SJSA1 (cell line): ENCODE results near the gene PSMD4. TPM values are rescaled to one million over a fixed set of nuclear protein-coding genes. Genes with fewer than 3 reads are reported as not detected.
A peak's percentile ranks its signal among the peaks of the same experiment; 100 is the strongest.
"Not testable (repeated sequence)": the region's sequence is repeated elsewhere in the genome, so short reads cannot be mapped to it uniquely, and the experiment has no call there.

ENCODE experiments used
- DNase-seq, 2 experiments: peaks; one replicate each; pipeline ENCODE4 v3.0.0-alpha.2; 2015 to 2020; ENCODE audit warnings: low spot score in 2 of 2, low read depth in 1 of 2
- H3K27ac ChIP-seq: fragments of 250-450 bp; sonication (Bioruptor Pico); 2 replicates; pipeline ENCODE4 v1.5.1; 2020; ENCODE audit warnings: mild to moderate bottlenecking, moderate library complexity
- H3K27me3 ChIP-seq: fragments of 250-450 bp; sonication (Bioruptor Pico); replicated peaks from 2 replicates; pipeline ENCODE4 v1.5.1; 2020; ENCODE audit warnings: mild to moderate bottlenecking, moderate library complexity
- H3K36me3 ChIP-seq: fragments of 250-450 bp; sonication (Bioruptor Pico); 2 replicates; pipeline ENCODE4 v1.5.1; 2020; ENCODE audit warnings: mild to moderate bottlenecking
- H3K4me1 ChIP-seq: fragments of 250-450 bp; sonication (Bioruptor Pico); replicated peaks from 2 replicates; pipeline ENCODE4 v1.6.1; 2021; ENCODE audit warnings: mild to moderate bottlenecking
- H3K4me3 ChIP-seq: fragments of 250-450 bp; sonication (Bioruptor Pico); 2 replicates; pipeline ENCODE4 v1.5.1; 2020; ENCODE audit warnings: mild to moderate bottlenecking
- H3K9me3 ChIP-seq: fragments of 250-450 bp; sonication (Bioruptor Pico); replicated peaks from 2 replicates; pipeline ENCODE4 v1.5.1; 2020; ENCODE audit warnings: mild to moderate bottlenecking
- total RNA-seq: library from RNA; depleted of rRNA; stranded (reverse); fragments of >200 nt; shearing (Covaris generic); gene quantifications from 2 replicates; pipeline ENCODE4 v1.2.3, GENCODE V29; 2014; rRNA removed

PSMD4 gene
- 293 and 297 TPM in 2 replicates for total RNA-seq

DNA sequence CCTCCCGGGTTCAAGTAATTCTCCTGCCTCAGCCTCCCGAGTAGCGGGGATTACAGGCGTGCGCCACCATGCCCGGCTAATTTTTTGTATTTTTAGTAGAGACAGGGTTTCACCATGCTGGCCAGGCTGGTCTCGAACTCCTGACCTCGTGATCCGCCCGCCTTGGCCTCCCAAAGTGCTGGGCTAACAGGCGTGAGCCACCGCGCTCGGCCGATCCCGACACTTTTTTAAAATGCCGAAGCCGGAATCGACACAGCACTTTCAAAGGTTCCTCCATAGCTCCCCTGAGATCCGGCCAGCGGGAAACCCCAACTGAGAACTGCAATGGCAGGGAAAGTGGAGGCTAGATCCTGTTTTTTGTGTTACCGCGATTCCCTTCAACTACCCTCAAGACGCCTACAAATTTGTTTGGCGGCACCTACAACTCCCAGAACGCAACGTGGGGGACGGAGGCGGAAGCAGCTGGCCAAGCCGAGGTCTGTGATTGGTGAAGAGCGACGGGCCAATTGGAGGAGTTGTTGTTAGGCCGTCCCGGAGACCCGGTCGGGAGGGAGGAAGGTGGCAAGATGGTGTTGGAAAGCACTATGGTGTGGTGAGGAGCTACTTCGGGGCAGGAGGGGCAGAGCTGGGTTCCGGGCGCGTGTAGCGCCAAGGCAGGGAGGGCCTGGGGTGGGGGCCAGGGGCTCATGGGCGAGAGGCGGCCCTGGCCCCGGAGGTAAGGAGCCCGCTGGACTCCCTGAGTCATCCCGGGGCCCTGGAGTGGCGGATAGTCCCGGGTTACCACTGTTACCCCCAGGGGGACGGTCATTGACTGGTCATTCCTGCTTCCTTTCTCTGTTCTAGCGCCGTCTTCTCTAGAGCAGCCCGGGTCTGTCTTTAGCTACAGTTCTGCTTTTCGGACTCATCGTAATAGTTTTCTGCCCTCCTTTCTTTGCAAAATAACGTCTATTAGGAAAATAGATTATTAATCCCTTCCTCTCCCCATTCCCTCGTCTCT is at the start of gene PSMD4:
PSMD4 (plus strand) TSS at position 518 of the 997 bp plus-strand sequence; CDS start at position 567, 49 bp downstream.
- no peaks in the 10 kb centered on the region for H3K27me3 ChIP-seq
- peak; percentile 95 to 96 for DNase-seq
- peak within 1 kb of the TSS; percentile 84 for H3K27ac ChIP-seq
- H3K4me3 ChIP-seq: peak within 1 kb of the TSS; percentile 67
- peaks cover 11% of the 10 kb centered on the region for H3K4me1 ChIP-seq
- H3K9me3 ChIP-seq: no peaks in the 10 kb centered on the region
- peaks cover 26% of the 10 kb centered on the region for H3K36me3 ChIP-seq

DNA sequence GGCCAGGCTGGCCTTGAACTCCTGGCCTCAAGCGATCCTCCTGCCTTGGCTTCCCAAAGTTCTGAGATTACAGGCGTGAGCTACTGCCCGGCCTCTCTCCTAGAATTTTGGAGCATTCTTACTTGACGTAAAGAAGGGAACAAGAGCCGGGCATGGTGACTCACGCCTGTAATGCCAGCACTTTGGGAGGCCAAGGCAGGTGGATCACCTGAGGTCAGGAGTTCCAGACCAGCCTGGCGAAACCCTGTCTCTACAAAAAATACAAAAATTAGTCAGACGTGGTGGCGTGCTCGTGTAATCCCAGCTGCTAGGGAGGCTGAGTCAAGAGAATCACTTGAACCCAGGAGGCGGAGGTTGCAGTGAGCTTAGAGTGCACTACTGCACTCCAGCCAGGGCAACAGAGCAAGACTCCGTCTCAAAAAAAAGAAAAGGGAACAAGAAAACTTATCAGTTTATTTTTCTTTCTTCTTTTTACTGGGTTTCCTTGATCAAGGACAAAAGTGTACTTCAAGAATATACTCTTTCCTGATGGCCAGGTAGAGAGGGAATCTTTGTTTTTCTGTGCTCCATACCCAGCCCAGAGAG is 49.1 kb upstream of the PSMD4 start:
- not testable (repeated sequence) for H3K4me1 ChIP-seq

DNA sequence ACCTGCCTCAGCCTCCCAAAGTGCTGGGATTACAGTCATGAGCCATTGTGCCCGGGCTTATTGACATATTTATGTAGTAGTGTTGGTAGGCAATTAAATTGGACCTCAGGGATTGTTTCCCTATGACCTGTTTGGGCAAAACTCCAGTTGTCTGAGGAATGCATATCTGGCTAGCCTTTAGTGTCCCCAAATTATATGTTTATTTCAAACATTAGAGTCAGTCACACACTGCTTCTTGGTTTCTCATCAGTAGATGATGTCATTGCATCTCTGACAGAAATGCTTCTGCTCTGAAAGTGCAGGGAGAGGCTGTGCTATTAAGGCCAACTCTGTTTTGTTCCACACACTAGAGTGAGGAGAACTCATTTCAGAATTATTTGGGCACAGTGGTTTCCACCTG is 43.7 kb upstream of the PSMD4 start:
- Histone ChIP-seq H3K27me3 (no peaks in the 10 kb centered on the region), H3K4me1 (no peaks in the 10 kb centered on the region), H3K4me3 (no peak overlapping the region), H3K27ac (no peak overlapping the region), H3K9me3 (no peaks in the 10 kb centered on the region), H3K36me3 (peaks cover 86% of the 10 kb centered on the region)
- DNase-seq: no peak

More for the DNA sequence above, 49.1 kb upstream of the PSMD4 start:
- DNase-seq, H3K4me3 ChIP-seq, H3K9me3 ChIP-seq, H3K27ac ChIP-seq, H3K27me3 ChIP-seq: not testable (repeated sequence)
- H3K36me3 ChIP-seq: peaks cover 90% of the 10 kb centered on the region

DNA sequence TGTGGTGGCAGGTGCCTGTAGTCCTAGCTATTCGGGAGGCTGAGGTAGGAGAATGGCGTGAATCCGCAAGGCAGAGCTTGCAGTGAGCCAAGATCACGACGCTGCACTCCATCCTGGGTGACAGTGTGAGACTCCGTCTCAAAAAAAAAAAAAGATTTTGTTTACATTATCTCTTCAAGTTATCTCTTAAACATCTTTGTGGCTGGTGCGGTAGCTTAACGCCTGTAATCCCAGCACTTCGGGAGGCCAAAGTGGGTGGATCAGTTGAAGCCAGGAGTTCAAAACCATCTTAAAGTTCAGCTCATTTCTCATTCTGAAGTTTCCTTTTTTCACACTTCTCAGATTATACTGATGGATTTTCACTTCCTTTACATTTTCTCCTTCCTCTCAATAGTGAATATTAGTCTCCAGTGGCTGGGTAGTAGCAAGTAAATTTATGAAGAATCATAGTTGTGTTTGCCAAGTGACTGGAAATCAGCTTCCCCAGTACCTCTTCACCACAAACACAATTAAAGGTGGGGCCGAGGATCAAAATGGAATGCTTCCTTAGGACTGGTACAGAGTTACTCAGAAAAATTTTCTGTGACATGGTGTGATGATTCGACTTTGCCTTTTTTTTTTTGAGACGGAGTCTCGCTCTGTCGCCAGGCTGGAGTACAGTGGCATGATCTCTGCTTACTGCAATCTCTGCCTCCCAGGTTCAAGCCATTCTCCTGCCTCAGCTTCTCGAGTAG is 42.4 kb upstream of the PSMD4 start:
- no peak overlapping the region for H3K27ac ChIP-seq
- no peaks in the 10 kb centered on the region for H3K27me3 ChIP-seq
- no peak overlapping the region for H3K4me3 ChIP-seq
- no peak for DNase-seq
- H3K36me3 ChIP-seq: peaks cover 81% of the 10 kb centered on the region
- H3K4me1 ChIP-seq: no peaks in the 10 kb centered on the region
- H3K9me3 ChIP-seq: no peaks in the 10 kb centered on the region

DNA sequence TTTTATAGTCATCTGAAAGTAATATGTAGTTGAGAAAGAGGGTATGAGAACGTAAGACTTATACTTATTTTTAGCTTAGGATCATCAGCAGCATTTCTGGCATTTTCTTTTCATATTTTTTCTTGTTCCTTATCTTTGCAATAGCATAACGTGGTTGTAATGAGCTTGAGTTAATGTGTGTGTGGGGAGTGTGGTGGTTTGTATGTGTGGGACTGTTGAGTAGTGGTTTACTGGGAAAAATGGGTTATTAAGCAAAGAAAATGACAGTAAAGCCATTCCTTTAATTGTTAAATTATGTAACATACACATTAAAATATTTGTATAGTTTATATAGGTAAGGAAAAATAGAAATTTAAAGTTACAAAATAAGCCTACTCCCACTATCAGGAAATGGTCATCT is 41.0 kb upstream of the PSMD4 start:
- Histone ChIP-seq H3K4me3 (no peak overlapping the region), H3K9me3 (no peaks in the 10 kb centered on the region), H3K36me3 (peaks cover 83% of the 10 kb centered on the region), H3K4me1 (no peaks in the 10 kb centered on the region), H3K27ac (no peak overlapping the region), H3K27me3 (no peaks in the 10 kb centered on the region)
- no peak for DNase-seq

DNA sequence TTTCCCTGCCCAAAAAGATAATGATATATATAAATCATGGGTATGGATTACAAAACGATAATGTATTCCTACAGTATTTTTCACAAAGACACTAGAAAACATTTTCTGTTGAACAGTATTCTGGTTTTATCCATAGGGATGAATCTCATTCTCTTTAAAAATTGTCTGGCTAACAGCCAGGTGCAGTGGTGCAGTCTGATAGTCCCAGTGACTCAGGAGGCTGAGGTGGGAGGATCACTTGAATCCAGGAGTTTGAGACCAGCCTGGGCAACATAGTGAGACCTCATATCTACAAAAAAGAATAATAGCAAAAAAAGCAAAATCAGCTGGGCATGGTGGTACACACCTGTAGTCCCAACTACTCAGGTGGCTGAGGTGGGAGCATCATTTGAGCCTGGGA is 32.9 kb upstream of the PSMD4 start:
- H3K27me3 ChIP-seq: no peaks in the 10 kb centered on the region
- H3K36me3 ChIP-seq: peaks cover 81% of the 10 kb centered on the region
- DNase-seq: no peak
- no peak overlapping the region for H3K4me3 ChIP-seq
- H3K27ac ChIP-seq: no peak overlapping the region
- no peaks in the 10 kb centered on the region for H3K4me1 ChIP-seq
- H3K9me3 ChIP-seq: no peaks in the 10 kb centered on the region

DNA sequence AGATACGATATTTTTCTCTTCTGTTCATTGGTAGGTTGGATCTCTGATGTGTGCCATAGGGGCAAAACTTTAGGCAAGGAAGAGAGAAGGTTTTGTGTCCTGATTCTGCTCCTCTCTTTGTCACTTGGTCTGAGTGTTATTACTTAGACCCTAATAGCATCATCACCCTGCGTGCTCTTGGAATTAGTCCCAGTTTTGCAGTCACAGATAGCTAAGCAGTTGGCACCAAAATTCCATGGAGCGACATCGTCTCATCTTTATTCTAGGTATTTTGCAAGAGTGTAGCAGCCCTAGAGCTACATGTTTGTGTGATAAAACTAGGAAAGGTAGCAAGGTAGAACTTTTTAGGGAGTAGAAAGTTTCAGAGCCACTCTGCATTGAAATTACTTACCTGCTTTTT is 32.4 kb upstream of the PSMD4 start:
- H3K36me3 ChIP-seq: peaks cover 84% of the 10 kb centered on the region

DNA sequence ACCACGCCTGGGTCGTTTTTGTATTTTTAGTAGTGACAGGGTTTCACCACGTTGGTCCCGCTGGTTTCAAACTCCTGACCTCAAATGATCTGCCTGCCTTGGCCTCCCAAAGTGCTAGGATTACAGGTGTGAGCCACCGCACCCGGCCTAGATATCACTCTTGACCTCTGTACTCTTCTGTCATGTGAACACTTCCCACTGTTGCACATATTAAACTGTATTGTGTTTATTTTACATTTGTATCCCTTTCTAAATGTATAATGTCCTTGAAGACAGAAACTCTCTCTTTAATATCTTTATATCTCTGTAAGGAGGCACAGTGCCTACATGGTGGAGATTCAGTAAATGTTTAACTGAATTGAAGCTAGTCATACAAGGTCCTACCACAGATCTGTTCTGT is 19.3 kb upstream of the PSMD4 start:
- Histone ChIP-seq H3K27me3 (no peaks in the 10 kb centered on the region), H3K27ac (no peak overlapping the region), H3K4me1 (peaks cover 3% of the 10 kb centered on the region), H3K36me3 (peaks cover 100% of the 10 kb centered on the region), H3K9me3 (no peaks in the 10 kb centered on the region), H3K4me3 (no peak overlapping the region)
- no peak for DNase-seq

More for the DNA sequence above, 32.4 kb upstream of the PSMD4 start:
- Histone ChIP-seq H3K9me3 (no peaks in the 10 kb centered on the region), H3K4me3 (no peak overlapping the region), H3K27ac (no peak overlapping the region), H3K27me3 (no peaks in the 10 kb centered on the region), H3K4me1 (no peaks in the 10 kb centered on the region)
- no peak for DNase-seq

DNA sequence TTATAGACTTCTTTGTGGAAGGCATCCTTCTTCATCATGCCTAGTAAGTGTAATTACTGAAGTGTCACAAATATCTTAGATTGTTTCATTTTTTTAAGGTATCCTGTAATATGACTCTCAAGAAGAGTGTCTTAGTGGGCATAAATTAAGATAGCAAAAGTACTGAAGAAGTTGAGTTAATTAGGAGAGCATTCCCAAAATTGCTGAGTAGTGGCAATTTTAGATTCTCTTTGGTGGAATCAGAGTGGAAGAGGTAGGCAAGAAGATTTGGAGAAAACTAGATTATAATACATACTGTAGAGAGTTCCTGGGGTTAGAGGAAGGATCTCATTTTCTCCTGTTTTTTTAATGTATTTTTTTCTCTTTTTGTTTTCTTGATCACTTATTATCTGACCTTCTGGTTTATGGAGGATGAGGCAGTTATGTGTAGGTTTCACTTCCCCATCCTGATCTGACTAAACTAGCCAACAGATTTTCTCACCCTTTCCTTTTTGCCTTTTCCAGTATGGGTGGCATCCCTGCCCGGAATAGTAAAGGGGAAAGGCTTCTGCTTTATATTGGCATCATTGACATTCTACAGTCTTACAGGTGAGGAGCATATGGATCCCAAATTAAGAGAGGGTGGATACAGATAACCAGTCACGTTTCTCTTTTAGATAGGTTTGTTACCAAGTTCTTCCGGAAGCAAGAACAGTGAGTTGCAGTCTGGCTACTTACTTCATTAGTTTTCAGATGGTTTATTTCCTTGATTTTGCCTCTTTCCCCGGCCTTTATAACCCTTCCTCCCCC is 16.7 kb upstream of the PSMD4 start:
- Histone ChIP-seq H3K36me3 (peaks cover 100% of the 10 kb centered on the region), H3K4me3 (no peak overlapping the region), H3K9me3 (no peaks in the 10 kb centered on the region), H3K27ac (no peak overlapping the region), H3K4me1 (peaks cover 3% of the 10 kb centered on the region), H3K27me3 (no peaks in the 10 kb centered on the region)
- no peak for DNase-seq

DNA sequence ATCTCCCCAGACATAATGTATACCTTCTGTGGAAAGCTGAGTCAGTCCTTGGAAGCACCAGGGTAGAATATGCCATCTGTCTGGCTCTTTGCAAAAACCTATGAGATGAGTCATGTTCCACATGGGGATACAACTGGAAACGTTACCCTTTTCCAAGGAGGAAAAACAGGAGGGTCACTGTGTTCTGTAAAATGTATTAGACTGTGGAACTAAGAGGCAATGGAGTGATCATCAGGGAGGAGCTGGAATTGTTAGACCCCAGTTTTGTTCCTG is 16.1 kb upstream of the PSMD4 start:
- Histone ChIP-seq H3K27me3 (no peaks in the 10 kb centered on the region), H3K36me3 (peaks cover 100% of the 10 kb centered on the region), H3K4me1 (peaks cover 3% of the 10 kb centered on the region), H3K9me3 (no peaks in the 10 kb centered on the region), H3K27ac (no peak overlapping the region), H3K4me3 (no peak overlapping the region)
- DNase-seq: peak in 1 of 2 experiments; percentile 23

DNA sequence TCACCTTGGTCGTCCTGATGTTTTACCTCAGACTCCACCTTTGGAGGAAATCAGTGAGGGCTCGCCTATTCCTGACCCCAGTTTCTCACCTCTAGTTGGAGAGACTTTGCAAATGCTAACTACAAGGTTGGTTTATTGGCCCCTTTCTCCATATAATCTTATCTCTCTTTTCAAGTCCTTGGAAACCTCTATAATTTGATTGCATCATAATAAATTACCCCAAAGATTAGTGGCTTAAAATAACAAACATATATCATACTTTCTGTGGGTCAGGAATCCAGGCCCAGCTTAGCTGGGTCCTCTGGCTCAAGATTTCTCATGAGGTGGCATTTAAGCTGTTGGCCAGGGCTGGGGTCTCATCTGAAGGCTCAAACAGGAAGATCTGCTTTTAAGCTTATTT is 12.1 kb upstream of the PSMD4 start:
- no peak overlapping the region for H3K27ac ChIP-seq
- no peak for DNase-seq
- peaks cover 3% of the 10 kb centered on the region for H3K4me1 ChIP-seq
- H3K36me3 ChIP-seq: peaks cover 100% of the 10 kb centered on the region
- H3K27me3 ChIP-seq: no peaks in the 10 kb centered on the region
- H3K4me3 ChIP-seq: no peak overlapping the region
- no peaks in the 10 kb centered on the region for H3K9me3 ChIP-seq

DNA sequence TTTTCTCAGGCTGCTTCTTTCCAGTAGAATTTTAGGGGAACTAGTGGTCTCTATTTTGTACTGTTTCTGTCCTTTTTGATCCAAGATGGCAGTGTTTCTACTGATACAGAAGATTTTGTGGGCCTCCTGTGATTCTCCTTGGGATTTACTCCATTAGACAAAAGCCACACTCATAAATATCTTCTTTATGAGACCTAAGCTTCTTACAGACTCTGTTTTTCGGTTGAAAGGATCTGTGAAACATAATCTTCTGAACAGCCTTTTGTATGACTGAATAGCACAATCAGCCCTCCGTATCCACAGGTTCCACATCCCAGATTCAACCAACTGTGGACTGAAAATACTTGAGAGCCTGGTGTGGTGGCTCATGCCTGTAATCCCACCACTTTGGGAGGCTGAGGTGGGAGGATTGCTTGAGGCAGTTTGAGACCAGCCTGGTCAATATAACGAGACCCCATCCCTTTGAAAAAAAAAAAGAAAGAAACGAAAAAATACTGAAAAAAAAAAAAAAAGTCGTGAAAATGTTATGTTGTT is 10.8 kb upstream of the PSMD4 start:
- DNase-seq: no peak
- peaks cover 98% of the 10 kb centered on the region for H3K36me3 ChIP-seq

DNA sequence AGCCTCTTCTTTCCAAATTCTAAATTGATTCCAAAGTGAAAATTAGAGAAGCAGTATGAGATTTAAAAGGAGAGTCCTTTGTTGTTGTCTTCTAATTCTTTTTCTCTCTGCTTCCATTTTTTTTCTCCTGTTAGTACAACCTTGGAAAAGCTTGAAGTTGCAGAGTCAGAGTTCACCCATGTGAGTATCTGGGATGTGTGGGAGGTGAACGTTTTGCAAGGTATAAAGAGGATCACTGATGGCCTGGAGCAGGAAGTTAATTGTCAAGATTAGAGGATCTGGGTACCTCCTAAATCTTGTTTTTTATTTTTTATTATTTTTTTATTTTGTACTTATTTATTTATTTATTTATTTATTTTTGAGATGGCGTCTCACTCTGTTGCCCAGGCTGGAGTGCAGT is 7.7 kb upstream of the PSMD4 start:
- H3K9me3 ChIP-seq: no peaks in the 10 kb centered on the region
- no peaks in the 10 kb centered on the region for H3K4me1 ChIP-seq
- H3K27ac ChIP-seq: no peak overlapping the region
- no peak overlapping the region for H3K4me3 ChIP-seq
- DNase-seq: no peak
- H3K27me3 ChIP-seq: no peaks in the 10 kb centered on the region
- peaks cover 85% of the 10 kb centered on the region for H3K36me3 ChIP-seq

More for the DNA sequence above, 10.8 kb upstream of the PSMD4 start:
- Histone ChIP-seq H3K27me3 (no peaks in the 10 kb centered on the region), H3K27ac (no peak overlapping the region), H3K9me3 (no peaks in the 10 kb centered on the region), H3K4me1 (no peaks in the 10 kb centered on the region), H3K4me3 (no peak overlapping the region)
